Stimulated activated CD4-positive, alpha-beta T cell treated with anti-CD3 and anti-CD28 coated beads, Interleukin-4, amount 100 ng/mL, for 48 hours (primary cell): ENCODE data around the gene PPP4R2.

Experiments used
- DNase-seq, 2 donors: peaks; one replicate each; pipeline ENCODE4 v3.0.0-alpha.2; 2020; ENCODE audit warnings: low read depth in 2 of 2

PPP4R2 gene

DNA sequence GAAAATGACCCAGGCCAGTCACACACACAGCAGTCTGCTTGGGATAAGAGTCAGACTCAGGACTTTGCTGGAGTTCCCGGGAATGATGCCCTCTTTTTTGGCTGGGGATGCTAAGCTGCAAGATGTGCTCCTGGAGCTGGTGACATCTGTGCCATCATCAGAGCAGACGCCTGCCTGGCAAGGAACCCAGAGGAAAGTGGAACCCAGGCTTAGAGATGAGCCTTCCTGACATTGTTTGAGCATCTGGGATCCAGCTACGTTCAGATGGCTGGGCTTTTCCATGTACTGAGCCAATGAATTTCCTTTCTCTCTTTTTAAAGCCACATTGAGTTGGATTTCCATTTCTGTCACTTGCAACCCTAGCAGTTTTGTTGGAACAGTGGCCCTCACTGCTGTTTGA is 118.1 kb downstream of the PPP4R2 start:
- DNase-seq: no peak

DNA sequence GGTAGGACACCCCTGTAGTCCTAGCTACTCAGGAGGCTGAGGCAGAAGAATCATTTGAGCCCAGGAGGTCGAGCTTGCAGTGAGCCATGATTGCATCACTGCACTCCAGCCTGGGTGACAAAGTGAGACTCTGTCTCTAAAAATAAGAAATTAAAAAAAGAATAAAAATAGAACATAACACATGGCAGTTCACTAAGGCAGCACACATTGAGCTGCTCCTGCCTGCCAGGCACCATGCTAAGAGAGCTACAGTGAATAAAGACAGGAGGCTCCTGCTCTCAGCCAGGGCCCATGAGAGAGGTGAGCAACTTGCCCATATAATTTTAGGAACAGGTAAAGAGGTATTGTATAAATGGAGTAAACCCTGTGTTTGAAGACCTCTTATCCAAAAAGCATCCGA is 119.2 kb downstream of the PPP4R2 start:
- DNase-seq: no peak
